Measurements from ENCODE around the gene CLDN11.

CLDN11 gene

DNA sequence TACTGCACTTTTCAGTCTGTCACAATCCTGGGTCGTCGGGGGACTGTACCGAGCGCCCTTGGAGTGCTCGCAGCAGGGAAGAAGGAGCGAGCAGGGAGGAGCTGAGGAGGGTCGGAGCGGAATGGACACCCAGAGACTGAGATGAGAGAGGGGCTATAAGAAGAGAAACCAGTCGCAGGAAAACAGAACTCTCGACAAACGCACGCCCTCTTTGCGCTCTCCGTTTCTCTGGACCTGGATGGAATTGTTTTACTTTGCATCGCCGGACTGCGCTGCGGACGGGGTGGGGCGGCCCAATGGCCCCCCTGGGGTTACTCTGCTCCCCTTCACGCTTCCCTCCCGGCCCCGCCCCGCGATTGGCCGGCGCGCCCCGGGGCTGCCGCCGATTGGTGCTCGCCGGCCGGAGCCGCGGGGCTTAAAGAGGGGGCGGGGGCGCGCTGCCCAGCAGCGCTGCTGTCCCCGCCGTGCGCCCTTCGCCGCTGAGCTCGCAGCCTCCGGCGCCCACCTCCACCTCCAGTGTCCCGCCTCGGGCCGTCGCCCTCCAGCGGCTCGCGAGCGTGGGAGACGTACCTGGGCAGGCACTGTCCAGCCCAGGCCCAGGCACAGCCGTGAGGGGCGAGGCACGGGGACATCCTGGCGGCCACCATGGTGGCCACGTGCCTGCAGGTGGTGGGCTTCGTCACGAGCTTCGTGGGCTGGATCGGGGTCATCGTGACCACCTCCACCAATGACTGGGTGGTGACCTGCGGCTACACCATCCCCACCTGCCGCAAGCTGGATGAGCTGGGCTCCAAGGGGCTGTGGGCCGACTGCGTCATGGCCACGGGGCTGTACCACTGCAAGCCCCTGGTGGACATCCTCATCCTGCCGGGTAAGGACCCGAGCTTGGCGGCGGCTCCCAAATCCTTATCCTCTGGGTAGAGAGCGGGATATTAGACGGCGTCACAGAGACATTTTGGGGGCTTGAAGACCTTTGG is at the start of gene CLDN11:
TSS of gene CLDN11 (plus strand) at position 447 of the 977 bp plus-strand sequence. CDS start at position 646, 199 bp downstream.
- no peak for DNase-seq

DNA sequence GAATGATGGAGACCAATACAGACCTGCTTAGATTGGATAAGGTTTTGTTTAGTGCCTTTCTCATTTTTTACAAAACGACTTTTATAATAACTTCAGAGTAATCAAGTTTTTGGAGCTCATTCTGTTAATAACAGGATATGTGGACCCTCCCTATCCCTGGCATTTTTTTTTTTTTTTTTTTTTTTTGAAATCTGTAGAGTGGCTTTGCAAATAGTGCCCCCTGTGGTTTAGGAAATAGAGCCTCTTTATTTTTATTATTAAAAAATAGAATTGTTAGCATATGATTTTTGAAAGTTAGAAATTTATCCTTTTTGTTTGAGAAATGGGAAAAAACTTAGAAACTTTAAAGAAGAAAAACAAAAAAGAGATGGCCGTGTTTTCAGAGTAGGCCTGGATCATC is 49.7 kb upstream of the CLDN11 start:
- DNase-seq, result no peak

DNA sequence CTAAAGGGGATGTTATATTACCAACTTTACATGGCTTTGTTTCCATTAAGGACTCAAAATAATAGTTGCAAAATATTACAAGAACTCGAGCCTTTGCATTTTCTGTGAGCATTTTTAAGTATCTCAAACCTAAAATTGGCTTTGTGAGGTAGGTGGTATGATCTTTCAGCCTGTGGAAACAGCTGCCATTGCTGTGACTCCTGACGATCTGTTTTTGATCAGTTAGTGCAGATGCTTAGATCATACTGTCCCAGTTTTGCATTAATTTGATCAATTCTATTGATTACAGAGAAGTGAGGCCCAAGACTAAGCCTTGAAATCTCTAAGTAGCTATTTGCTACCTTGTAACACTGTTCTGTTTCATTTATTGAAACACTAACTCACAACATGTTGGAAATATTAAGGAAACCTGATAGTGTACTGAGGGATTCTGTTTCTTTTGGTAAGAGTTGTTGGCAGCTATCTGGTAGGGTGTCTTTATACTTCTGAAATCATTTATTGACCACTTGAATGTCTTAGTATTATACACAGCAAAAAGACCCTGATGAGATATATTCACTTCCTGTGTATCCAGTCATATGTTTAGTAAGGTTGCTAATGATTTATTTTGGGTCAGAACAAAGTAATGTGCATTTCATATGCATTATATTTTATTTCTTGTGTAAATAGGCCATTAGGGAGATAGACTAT is 46.3 kb upstream of the CLDN11 start:
- no peak for DNase-seq

GRCh38 chr3:170383567-170383966 is 35.1 kb upstream of the CLDN11 start:
- no peak for DNase-seq

GRCh38 chr3:170386468-170386867 is 32.2 kb upstream of the CLDN11 start:
- no peak for DNase-seq

GRCh38 chr3:170387950-170388349 is 30.7 kb upstream of the CLDN11 start:
- DNase-seq, result no peak

DNA sequence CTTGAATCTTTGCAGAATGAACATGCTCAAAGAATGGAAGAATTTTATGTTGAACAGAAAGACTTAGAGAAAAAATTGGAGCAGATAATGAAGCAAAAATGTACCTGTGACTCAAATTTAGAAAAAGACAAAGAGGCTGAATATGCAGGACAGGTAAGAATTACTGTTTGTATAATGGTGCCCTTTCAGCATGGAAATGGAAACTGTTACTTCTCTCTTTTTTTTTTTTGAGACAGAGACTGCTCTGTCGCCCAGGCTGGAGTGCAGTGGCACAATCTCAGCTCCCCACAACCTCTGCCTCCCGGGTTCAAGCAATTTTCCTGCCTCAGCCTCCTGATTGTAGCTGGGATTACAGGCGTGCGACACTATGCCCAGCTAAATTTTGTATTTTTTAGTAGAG is 27.6 kb upstream of the CLDN11 start:
- no peak for DNase-seq

GRCh38 chr3:170397685-170398084 is 21.0 kb upstream of the CLDN11 start:
- no peak for DNase-seq

- DNase-seq, result no peak
These were observed 13.6 kb upstream of the CLDN11 start for GRCh38 chr3:170405101-170405500.

- no peak for DNase-seq
These were observed 8.1 kb upstream of the CLDN11 start for GRCh38 chr3:170410428-170411029.

DNA sequence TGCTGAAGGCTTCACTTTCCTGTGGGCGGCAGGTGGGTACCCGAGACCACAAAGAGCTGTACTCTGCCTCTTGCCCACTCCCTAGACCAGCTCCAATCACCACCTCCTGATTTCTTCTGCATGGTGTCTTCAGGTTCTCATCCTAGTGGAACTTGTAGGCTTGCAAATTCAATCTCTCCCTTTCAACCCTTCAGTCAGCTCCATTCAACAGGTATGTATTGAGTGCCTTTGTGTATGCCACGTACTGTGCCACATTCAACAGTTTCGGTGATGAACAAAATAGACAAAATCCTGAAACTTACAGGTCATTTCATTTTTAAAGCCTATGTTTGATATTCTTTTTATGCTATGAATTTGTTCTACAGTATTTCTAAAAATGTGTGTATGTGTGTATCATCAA is 5.4 kb upstream of the CLDN11 start:
- DNase-seq, result no peak

- peak; percentile 55 for DNase-seq
These were observed 4.4 kb upstream of the CLDN11 start for GRCh38 chr3:170414202-170414663.

- DNase-seq, result no peak
These were observed 1.6 kb upstream of the CLDN11 start for GRCh38 chr3:170417090-170417489.

GRCh38 chr3:170419557-170420087 is 954 bp downstream of the CLDN11 start:
- DNase-seq, result no peak

DNA sequence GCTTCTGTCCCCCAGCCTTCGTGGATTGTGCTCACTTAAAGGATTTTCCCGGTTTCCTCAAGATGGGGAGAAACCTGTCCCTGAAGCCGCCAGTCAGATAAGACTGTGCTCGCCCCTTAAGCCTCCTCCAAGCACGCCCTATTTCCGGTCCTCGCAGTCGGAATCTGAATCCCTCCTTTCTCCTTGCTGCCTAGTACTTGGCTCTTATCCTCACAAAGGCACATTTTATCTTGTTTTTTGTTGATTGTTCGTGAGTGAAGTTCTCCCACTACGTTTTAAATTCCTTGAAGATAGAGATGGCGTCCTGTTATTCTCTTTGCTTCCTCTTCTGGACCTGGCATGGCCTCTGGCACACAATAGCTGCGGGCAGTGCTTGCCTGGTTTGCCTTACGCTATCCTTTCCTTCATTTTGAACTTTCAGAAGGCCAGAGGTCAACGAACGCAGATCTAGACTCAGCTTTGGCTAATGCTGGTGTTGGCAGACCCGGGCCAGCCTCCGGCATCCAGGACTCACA is 1.7 kb downstream of the CLDN11 start:
- DNase-seq, result no peak

GRCh38 chr3:170421111-170421641 is 2.5 kb downstream of the CLDN11 start:
- no peak for DNase-seq

DNA sequence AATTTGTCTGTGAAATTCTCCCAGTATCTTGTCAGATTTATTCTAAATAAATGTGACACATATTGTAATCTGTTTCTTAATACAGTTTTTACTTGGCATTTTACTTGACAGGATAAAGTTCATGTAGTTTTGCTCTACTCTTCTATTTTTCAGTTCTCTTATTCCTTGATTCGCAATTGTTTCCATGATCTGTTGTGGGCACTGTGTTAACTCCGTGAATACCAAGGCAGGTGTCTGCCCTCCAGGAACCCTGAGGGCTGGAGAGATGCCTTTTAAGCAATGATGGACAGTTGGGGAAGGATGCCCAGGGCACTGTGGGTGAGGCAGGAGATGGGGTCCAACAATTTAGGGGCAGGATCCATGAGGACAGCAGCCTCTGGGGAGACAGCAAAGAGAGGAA is 3.1 kb downstream of the CLDN11 start:
- no peak for DNase-seq

- DNase-seq, result no peak
These were observed 4.4 kb downstream of the CLDN11 start for GRCh38 chr3:170423001-170423615.

- no peak for DNase-seq
These were observed 6.2 kb downstream of the CLDN11 start for GRCh38 chr3:170424879-170425278.

GRCh38 chr3:170425491-170426239 is 7.0 kb downstream of the CLDN11 start:
- DNase-seq, result no peak

DNA sequence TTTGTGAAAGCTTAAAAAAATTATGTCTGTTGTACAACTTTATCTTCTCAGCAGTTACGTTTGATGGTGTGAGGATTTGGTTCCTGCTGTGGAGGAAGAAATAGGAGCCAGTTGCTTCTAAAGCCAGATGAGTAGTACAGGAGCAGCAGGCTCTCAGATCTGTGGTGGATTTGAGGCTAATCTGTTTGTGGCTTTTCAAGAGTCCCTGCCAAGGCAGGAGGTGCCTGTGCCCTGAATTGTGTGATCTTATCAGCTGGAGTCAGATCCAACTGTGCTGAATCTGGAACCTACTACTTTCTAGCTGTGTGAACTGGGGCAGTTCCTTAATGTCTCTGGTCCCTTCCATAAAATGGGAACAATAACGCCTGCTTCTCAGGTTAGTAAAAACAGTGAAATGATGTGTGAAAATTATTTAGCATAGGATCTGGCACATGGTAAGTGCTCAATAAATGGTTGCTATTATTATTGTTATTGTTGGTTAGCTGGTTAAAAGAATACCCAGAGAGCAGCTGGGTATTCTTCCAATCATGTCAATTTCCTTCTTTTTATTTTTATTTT is 7.7 kb downstream of the CLDN11 start:
- DNase-seq, result no peak
